Fibroblast of mammary gland (primary cell): ENCODE results near the gene CD1B.

Experiments used
- DNase-seq: peaks from one replicate; pipeline ENCODE4 v3.0.0-alpha.2; 2010; ENCODE audit warnings: low read depth
- H3K4me3 ChIP-seq: 2 replicates; pipeline ENCODE4 v1.5.1; 2011; ENCODE audit warnings: low read depth, mild to moderate bottlenecking, low read length, moderate library complexity; ENCODE audit not compliant: control insufficient read depth
- CTCF ChIP-seq: conservative IDR thresholded peaks from 2 replicates; pipeline ENCODE4 v1.5.1; 2011; ENCODE audit warnings: low read depth, low read length, inconsistent platforms; ENCODE audit not compliant: control insufficient read depth, insufficient read depth

CD1B gene

GRCh38 chr1:158334526-158335212 lies 3.3 kb upstream of the CD1B start:
- DNase-seq: no peak
- TF ChIP-seq CTCF: no peak
- H3K4me3 ChIP-seq: no peak overlapping the region

GRCh38 chr1:158333405-158334155 lies 2.2 kb upstream of the CD1B start:
- H3K4me3 ChIP-seq: no peak overlapping the region
- no peak for DNase-seq
- no peak for TF ChIP-seq CTCF

- H3K4me3 ChIP-seq: no peak overlapping the region
- TF ChIP-seq CTCF: no peak
- no peak for DNase-seq
Measured at GRCh38 chr1:158331106-158331425, 265 bp downstream of the CD1B start.

- no peak overlapping the region for H3K4me3 ChIP-seq
- TF ChIP-seq CTCF: no peak
- DNase-seq: no peak
Measured at GRCh38 chr1:158330391-158331105, 783 bp downstream of the CD1B start.

- DNase-seq: no peak
- no peak overlapping the region for H3K4me3 ChIP-seq
- TF ChIP-seq CTCF: no peak
Measured at GRCh38 chr1:158329733-158330132, 1.6 kb downstream of the CD1B start.

- H3K4me3 ChIP-seq: no peak overlapping the region
- no peak for DNase-seq
- no peak for TF ChIP-seq CTCF
Measured at GRCh38 chr1:158329300-158329699, 2.0 kb downstream of the CD1B start.
